AG10803 (cell line): ENCODE measurements around the gene ATP2A2.
A peak's percentile ranks its signal among the peaks of the same experiment; 100 is the strongest.

Experiments
- DNase-seq: peaks from one replicate; pipeline ENCODE4 v3.0.0; 2010; ENCODE audit warnings: low read depth
- H3K4me3 ChIP-seq: 2 replicates; pipeline ENCODE4 v1.5.1; 2011; ENCODE audit warnings: mild to moderate bottlenecking, low read length, control low read depth
- CTCF ChIP-seq: conservative IDR thresholded peaks from 2 replicates; pipeline ENCODE4 v1.5.1; 2011; ENCODE audit warnings: mild to moderate bottlenecking, low read length, control low read depth, inconsistent platforms

ATP2A2 gene

DNA sequence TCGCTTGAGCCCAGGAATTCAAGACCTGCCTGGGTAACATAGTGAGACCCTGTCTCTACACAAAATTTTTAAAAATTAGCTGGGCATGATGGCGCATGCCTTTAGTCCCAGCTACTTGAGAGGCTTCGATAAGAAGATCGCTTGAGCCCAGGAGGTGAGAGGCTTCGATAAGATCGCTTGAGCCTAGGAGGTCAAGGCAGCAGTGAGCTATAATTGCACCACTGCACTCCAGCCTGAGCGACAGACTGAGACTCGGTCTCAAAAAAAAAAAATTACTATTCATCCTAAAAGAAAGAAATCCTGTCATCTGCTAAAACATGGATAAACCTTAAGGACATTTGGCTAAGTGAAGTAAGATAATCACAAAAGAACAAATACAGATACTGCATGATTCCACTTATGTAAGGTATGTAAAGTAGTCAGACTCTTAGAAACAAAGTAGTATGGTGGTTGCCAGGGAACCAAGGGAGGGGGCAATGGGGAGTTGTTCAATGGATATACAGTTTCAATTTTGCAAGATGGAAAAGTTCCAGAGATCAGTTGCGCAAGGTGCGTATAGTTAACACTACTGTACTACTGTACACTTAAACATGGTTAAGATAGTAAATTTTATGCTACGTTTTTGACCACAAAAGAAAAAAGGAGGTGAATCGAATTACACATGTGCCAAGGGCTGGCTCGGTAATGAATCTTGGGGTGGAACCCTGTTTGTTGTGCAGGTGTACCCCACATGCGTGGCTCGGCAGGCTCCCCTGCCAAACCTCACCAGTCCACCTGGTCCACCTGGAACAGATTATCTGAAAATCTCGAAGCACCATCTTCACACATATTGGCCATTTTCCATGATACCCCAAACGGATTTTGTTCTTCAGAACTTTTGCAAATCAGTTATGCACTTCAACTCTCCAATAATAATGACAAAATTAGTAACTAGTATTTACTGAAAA, 18.3 kb upstream of the ATP2A2 start:
- no peak overlapping the region for H3K4me3 ChIP-seq
- DNase-seq, result no peak
- no peak for TF ChIP-seq CTCF

DNA sequence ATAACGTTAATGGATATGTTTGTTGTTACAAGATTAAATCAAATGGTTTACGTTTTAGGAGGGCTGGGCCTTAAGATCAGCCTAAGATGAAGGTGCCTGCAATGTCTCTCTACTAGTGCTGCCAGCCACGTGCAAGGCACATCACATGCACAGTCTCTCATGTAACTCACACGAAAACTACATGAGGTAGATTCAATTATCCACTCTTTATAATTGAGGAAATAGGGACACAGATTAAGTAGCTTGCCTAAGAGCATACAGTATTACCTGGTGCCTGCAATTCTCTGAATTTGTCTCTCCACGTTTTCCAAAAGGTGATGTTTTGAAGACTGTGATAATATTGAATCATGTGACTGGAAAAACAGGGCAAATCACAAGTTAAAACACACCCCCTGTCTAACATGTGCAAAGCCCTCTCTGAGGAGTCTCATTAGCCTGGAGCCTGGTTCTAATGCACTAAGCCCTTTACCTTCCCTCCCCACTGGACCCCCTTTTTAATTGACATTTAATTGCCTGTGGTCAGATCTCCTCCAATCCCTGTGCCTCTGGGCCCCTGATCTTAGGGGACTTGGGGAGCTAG, 14.6 kb upstream of the ATP2A2 start:
- no peak for DNase-seq
- peak overlapping the region; percentile 21 for H3K4me3 ChIP-seq
- no peak for TF ChIP-seq CTCF

DNA sequence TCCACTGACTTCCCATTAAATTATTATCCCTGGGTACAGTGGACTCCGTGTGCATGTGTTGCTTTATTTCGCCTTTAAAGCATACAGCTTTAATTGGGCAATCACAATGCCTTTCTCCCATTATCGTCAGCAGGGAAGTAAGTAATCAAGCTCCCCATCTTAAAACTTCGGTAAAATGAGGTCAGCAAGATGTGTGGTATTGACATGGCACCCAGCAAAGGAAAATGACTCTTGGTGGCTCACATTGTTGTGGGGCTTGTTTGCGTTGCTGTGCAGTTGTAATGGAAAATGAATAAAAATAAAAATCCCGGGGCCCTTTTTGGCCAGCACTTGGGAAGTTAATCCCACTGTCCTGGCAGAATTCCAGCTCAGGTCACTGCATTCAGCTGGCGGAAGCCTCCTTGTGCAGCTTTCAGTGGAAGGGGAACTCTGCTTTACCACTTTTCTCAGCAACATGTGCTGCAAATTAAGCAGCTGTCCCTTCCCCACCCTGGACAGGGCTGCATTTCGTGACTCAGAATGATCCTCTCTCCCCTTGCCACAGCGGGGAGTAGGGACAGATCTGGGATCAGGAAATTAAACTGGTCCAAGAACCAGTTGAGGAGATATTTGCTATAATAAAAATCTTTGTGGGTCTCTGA, 13.9 kb upstream of the ATP2A2 start:
- peak; percentile 84 for DNase-seq

GRCh38 chr12:110269622-110270124, 11.4 kb upstream of the ATP2A2 start:
- DNase-seq, result peak; percentile 84
- TF ChIP-seq CTCF, result no peak
- H3K4me3 ChIP-seq, result no peak overlapping the region; the same call in 1 of the 2 replicates

More for the DNA sequence above, 13.9 kb upstream of the ATP2A2 start:
- TF ChIP-seq CTCF, result no peak
- peak overlapping the region; percentile 23 for H3K4me3 ChIP-seq

DNA sequence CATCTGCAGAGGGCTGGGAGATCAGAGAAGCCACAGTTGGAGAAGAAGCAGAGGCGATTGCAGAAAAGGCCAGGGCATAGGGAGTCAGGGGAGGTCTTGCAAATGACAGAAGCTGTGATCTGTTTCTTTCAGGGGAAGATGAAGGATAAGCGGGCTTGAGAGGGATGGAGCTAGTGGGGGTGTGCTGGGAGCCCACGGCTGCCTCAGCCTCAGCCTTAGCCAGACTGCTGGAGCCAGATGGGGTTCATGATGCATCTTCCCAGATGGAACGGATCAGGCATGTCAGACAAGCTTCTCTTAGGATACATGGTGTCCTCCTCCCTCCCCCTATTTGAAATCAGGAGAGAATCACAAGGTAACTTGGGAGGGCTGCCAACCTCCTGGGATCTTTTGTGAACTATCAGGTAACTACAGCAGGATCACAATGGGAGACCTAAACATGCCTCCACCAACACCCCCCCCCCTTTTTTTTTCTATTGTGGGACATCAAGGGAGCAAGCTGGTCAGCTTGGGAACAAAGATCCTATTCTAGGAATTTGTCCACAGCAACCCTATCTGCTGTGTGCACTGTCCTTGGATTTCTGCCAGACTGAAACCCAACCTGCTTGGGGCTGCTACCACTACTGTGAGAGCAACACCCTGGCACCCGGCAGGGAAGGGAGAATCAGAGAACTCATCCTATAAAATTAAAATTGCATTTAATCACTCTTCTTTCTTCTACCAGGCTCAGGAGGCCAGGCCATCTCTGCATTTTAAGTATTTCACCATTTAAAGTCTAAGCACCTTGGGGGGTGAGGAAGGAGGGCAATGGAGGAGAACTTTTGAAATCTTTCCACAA, 10.7 kb upstream of the ATP2A2 start:
- no peak for TF ChIP-seq CTCF
- peak; percentile 70 for DNase-seq
- H3K4me3 ChIP-seq, result peak overlapping the region; percentile 1

- TF ChIP-seq CTCF, result no peak
- DNase-seq, result no peak
- no peak overlapping the region for H3K4me3 ChIP-seq
Observed at GRCh38 chr12:110271015-110271414, 10.0 kb upstream of the ATP2A2 start.
